ENCODE measurements around the gene HIPK3.
"Not testable (repeated sequence)": the region's sequence is repeated elsewhere in the genome, so short reads cannot be mapped to it uniquely, and the experiment has no call there.

The HIPK3 gene

GRCh38 chr11:33258631-33259205 lies 1.5 kb downstream of the HIPK3 start:
- peak; percentile 56 for DNase-seq (ENCODE audit: low read depth)

DNA sequence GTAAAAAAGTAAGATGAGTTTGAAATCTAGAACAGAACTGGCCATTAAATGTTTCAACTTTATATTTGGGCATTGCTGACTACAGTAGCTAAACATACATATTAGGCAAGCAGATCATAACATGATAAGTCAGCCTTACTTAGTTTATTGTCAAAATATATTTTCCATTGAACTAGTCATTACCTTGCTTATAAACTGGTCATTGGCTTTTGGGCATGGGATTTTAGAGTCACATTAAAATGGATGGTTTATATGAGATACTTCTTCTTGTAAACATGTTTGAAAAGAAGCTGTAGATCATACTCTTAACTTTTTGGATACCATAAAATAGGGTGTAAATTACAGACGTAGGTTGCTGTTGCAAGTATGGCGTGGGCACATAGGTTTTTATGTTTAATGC lies 2.7 kb downstream of the HIPK3 start:
- peak; percentile 13 for DNase-seq (ENCODE audit: low read depth)

- not testable (repeated sequence) for DNase-seq (ENCODE audit: low read depth)
Observed at GRCh38 chr11:33261350-33261749, 4.2 kb downstream of the HIPK3 start.

- DNase-seq (ENCODE audit: low read depth), result peak; percentile 21
Observed at GRCh38 chr11:33262011-33262645, 4.9 kb downstream of the HIPK3 start.

DNA sequence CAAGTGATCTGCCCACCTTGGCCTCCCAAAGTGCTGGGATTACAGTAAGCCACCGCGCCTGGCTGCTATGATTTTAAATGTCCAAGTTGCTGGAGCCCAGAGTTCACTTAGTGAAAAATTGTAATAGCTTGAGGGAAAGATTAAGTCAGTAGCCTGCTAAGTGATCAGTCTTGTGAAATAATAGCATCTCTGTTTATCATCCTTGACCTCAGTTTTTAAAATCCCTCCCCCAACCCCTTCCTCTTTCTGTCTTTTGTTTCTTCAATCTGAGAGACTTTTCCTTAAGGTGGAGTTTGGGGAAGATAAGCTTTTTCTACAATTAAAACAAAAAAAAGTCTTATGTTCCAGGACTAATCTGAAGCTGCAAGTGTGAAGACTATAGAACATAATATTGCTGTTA lies 6.4 kb downstream of the HIPK3 start:
- no peak for DNase-seq (ENCODE audit: low read depth)

- no peak for DNase-seq (ENCODE audit: low read depth)
Observed at GRCh38 chr11:33264926-33265325, 7.7 kb downstream of the HIPK3 start.

- peak; percentile 26 for DNase-seq (ENCODE audit: low read depth)
Observed at GRCh38 chr11:33266393-33267215, 9.4 kb downstream of the HIPK3 start.

- DNase-seq (ENCODE audit: low read depth), result peak; percentile 35
Observed at GRCh38 chr11:33268945-33269540, 11.9 kb downstream of the HIPK3 start.

DNA sequence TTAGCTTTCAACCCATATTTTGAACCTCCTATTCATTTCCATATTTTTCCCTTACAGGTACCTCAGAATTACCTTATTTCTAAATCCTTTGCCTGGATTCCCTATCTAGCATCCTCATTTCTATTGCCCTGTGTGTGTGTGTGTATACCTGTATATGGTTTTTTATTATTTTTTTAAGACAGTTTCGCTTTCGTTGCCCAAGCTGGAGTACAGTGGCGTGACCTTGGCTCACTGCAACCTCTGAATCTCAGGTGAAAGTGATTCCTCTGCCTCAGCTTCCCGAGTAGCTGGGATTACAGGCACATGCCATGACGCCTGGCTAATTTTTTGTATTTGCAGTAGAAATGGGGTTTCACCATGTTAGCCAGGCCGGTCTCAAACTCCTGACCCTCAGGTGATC lies 12.6 kb downstream of the HIPK3 start:
- no peak for DNase-seq (ENCODE audit: low read depth)

DNA sequence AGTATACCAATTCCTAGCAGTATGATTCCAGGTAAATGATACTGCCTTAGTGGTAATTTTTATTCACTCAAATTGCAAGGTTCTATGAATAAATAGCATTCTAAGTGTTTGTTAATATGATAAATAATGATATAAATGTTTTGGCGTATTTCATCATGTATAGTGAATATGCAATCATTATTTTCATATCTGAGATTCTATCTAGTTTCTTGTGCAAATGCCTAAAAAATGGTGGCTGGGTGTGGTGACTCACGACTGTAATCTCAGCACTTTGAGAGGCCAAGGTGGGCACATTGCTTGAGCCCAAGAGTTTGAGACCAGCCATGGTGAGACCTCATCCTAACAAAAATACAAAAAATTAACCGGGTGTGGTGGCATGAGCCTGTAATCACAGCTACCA lies 13.9 kb downstream of the HIPK3 start:
- DNase-seq (ENCODE audit: low read depth), result no peak

- no peak for DNase-seq (ENCODE audit: low read depth)
Observed at GRCh38 chr11:33272338-33273107, 15.3 kb downstream of the HIPK3 start.

DNA sequence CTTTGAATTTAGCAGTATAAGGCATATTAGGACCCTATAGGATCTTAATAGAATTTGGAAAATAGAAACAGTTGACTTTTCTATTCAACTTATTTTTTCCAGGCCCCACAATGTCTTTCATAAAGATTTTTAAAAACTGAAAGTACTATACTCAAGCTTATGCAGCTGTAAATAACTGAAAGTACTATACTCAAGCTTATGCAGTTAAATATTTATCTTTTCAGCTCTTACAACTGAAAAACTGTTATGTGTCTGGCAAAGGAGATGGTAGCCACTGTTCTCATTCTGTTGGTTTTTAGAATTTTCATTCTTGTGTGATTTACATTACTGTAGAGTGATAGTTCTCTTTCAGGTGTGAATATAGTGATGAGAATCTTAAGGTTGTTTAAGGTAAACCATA lies 16.5 kb downstream of the HIPK3 start:
- no peak for DNase-seq (ENCODE audit: low read depth)

GRCh38 chr11:33280411-33280810 lies 23.2 kb downstream of the HIPK3 start:
- no peak for DNase-seq (ENCODE audit: low read depth)

GRCh38 chr11:33281758-33282157 lies 24.6 kb downstream of the HIPK3 start:
- DNase-seq (ENCODE audit: low read depth), result no peak

- DNase-seq (ENCODE audit: low read depth), result no peak
Observed at GRCh38 chr11:33284818-33285217, 27.6 kb downstream of the HIPK3 start.

DNA sequence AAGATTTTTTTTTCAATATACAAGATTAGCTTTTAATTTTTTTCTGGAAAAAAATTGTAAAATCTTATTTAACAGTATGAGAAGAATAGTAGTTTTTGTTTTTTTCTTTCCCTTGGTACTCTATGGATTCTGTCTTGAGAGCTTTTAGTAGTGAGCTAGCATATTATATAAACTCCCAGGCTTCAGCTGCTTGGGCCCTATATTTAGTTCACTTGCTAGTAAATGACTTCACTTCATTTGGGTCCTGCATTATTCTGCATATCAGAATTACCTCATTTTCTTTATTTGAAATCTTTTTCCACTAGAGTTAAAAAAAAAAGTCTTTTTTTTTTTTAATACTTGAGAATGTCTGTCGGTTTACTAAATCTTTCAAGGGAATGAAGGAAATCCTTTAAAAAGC lies 33.1 kb downstream of the HIPK3 start:
- DNase-seq (ENCODE audit: low read depth), result no peak

DNA sequence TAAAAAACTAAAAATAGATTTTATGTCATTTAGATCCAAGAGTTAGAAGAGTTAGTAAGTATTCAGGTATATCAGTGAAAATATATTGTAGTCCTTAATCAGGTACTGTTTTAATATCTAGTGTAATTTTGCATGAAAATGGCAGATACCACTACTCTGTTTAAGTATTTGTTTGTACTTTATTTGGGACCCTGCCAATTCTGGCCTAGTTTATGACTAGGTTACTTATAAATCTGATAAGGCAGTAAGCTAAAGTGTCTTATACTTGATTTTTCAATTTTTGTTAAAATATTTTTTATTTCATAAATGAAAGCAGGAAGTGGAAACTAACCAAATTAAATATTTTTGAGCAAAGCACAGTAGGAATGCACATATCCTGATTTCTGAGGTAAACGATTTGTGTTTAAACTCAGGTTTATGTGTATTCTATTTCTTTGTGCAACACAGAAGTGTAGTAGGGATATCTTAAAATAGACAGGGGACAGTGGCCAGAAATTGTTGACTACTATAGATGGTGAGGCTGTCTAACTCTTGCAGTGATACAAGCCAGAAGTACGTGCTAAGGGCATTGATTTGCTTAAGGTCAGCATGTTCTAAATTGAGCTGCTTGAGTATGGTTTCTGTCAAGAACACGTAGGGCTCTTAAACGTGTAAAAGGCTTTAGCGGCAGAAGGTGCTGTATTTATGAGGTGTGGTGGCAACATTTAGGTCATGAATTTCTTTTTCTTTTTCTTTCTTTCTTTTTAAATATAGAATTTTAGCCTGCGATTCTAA lies 34.0 kb downstream of the HIPK3 start:
- DNase-seq (ENCODE audit: low read depth), result no peak

- DNase-seq (ENCODE audit: low read depth), result no peak
Observed at GRCh38 chr11:33292311-33292710, 35.1 kb downstream of the HIPK3 start.

- no peak for DNase-seq (ENCODE audit: low read depth)
Observed at GRCh38 chr11:33294224-33294623, 37.0 kb downstream of the HIPK3 start.

- DNase-seq (ENCODE audit: low read depth), result no peak
Observed at GRCh38 chr11:33294797-33295196, 37.6 kb downstream of the HIPK3 start.

- DNase-seq (ENCODE audit: low read depth), result no peak
Observed at GRCh38 chr11:33296695-33297094, 39.5 kb downstream of the HIPK3 start.

Measured in ELR (cell line).